Measurements from ENCODE around the gene ATF5.
"Not testable (repeated sequence)": the region's sequence is repeated elsewhere in the genome, so short reads cannot be mapped to it uniquely, and the experiment has no call there.

ATF5 gene

DNA sequence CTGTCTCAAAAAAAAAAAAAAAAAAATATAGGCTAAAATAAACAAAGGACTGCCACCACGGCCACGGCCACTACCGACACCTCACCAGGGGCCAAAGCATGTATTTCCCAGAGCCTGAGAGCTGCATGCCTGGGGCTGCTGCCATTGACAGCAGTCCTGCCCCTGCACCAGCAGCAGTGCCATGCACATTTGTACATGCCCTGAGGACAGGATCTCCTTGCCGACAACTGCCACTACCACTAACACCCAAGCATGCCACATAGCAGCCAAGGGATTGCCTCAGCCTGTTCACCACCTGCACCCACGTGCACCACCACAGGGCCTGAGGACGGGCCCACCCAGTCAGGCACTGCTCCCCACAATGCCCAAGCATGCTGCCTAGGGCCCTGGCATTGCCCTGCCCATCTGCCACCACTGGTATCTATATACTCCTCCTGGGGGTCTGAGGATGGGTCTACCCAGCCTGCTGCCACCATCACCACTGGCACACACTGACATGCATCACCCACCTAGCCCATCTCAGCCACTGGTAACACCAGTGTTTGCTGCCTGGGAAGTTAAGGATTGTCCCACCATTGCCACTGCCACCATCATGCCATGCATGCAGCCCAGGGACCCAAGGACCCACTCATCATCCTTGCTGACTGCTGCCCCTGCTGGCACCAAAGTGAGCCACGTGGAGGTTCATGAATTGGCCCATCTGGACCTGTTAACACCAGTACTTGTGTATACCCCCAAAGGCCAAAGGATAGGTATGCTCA lies 10.9 kb downstream of the ATF5 start:
- peak; percentile 29 for TF ChIP-seq CTCF (conservative IDR thresholded peaks at IDR 0.05; ENCODE audit: low read depth, low read length)
- DNase-seq (ENCODE audit: low read depth): no peak
- no peak overlapping the region for H3K4me3 ChIP-seq (ENCODE audit: low read depth, low read length)

DNA sequence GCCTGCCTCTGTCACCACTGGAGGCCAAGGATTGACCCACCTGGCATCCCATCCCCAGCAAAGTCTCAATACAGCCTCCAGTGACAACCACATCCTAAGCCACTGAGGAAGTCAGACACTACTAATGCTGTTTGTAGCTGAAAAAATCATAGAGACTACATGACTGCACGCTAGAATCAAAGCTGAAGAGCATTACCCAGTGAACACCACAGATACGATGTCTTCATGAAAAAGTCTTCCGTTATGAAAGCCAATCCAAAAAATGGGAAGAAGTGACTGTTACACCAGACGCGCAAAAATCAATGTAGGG lies 11.4 kb downstream of the ATF5 start:
- TF ChIP-seq CTCF (conservative IDR thresholded peaks at IDR 0.05; ENCODE audit: low read depth, low read length): no peak
- DNase-seq (ENCODE audit: low read depth): no peak
- H3K4me3 ChIP-seq (ENCODE audit: low read depth, low read length): no peak overlapping the region

- DNase-seq (ENCODE audit: low read depth); H3K4me3 ChIP-seq (ENCODE audit: low read depth, low read length): not testable (repeated sequence)
These were observed 15.6 kb downstream of the ATF5 start for GRCh38 chr19:49944567-49944966.

DNA sequence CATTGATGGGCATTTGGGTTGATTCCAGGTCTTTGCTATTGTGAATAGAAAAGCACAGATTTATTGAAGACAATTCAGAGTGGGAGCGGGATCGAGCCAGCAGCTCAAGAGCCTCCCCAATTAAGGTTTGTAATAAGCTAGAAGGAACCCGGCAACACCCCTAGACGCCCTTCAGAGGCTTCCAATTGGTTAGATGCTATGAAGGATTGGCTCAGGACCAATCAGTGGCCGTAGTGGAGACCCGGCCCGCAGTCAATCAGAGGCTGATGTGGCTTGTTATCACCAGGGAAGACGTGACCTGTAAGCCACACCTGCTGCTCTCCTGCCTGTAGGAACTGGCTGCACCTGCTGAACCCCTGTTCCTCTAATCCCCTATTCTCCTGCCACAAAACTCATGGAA lies 17.4 kb downstream of the ATF5 start:
- DNase-seq (ENCODE audit: low read depth): no peak
- H3K4me3 ChIP-seq (ENCODE audit: low read depth, low read length): no peak overlapping the region
- no peak for TF ChIP-seq CTCF (conservative IDR thresholded peaks at IDR 0.05; ENCODE audit: low read depth, low read length)

DNA sequence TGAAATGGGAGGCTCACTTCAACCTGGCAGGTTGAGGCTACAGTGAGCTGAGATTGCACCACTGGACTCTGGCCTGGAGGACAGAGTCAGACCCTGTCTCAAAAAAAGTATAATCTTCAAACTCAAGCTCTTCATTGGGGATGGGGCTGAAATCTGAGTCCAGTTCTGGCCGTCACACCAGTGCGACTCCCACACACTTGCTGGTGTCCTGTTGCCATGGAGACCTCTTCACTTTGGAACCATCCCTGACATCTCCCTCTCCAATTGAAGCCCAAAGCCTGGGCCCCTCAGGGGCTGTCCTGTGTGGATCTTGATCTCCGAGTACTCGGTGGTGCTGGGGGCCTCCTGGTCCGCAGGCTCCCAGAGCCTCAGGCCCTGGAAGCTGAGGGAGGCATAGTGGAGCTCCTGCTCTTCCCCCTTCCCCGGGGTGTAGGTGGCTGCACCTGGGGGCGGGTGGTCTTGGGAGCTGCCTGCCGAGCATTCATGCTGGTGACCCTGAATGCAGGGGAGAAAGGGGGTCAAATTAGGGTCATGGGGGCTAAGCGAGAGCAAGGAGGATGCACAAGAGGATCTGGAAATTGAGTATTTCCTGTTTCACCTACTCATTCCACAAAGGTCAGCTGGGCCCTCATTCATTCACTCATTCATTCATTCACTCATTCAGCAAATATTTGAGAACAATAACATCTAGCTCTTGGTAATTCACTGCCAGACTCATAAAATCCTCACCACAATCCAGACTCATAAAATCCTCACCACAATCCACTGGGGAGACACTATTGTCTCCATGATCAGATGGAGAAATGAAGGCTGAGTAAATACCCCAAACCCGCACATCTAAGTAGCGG lies 21.0 kb downstream of the ATF5 start:
- DNase-seq (ENCODE audit: low read depth): no peak
- H3K4me3 ChIP-seq (ENCODE audit: low read depth, low read length): no peak overlapping the region
- TF ChIP-seq CTCF (conservative IDR thresholded peaks at IDR 0.05; ENCODE audit: low read depth, low read length): no peak

DNA sequence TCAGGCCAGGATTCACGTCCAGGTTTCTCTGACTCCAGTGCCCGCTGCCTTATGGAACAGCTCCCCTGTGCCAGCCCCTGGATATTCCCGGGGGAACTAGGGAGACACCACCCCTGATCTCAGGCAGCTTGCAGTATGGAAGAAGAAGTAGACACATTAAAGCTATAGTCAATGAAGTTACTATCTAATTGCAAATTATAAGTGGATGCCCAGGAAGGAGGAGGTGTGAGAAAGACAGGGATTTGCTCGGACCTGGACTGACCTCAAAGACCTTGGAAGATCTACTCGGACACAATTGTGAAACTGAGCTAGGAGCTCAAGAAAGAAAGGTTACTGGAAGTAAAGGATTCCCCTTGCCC lies 21.6 kb downstream of the ATF5 start:
- no peak overlapping the region for H3K4me3 ChIP-seq (ENCODE audit: low read depth, low read length)
- no peak for DNase-seq (ENCODE audit: low read depth)
- TF ChIP-seq CTCF (conservative IDR thresholded peaks at IDR 0.05; ENCODE audit: low read depth, low read length): no peak

- no peak for TF ChIP-seq CTCF (conservative IDR thresholded peaks at IDR 0.05; ENCODE audit: low read depth, low read length)
- H3K4me3 ChIP-seq (ENCODE audit: low read depth, low read length): no peak overlapping the region
- no peak for DNase-seq (ENCODE audit: low read depth)
These were observed 22.0 kb downstream of the ATF5 start for GRCh38 chr19:49950956-49951526.
